ENCODE data around the gene PLPPR3.

DNA sequence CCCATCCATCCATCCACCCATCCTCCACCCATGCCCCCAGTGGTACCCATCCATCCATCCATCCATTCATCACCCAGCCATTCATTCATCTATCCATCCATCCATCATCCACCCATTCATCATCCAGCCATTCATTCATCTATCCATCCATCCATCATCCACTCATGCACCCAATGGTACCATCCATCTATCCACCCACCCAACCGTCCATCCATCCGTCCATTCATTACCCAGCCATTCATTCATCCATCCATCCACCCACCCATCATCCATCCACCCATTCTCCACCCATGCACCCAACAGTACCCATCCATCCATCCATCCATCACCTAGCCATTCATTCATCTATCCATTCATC is 5.3 kb downstream of the PLPPR3 start:
- TF ChIP-seq POLR2AphosphoS5 (IDR thresholded peaks at IDR 0.05; ENCODE audit: low read depth, low read length) (no peak), TCF7L2 (IDR thresholded peaks at IDR 0.05; ENCODE audit: low read depth, low read length) (no peak), SIN3A (IDR thresholded peaks at IDR 0.05; ENCODE audit: borderline replicate concordance, insufficient read depth, low read depth, low read length) (no peak)
- TF ChIP-seq, protein P1, sequence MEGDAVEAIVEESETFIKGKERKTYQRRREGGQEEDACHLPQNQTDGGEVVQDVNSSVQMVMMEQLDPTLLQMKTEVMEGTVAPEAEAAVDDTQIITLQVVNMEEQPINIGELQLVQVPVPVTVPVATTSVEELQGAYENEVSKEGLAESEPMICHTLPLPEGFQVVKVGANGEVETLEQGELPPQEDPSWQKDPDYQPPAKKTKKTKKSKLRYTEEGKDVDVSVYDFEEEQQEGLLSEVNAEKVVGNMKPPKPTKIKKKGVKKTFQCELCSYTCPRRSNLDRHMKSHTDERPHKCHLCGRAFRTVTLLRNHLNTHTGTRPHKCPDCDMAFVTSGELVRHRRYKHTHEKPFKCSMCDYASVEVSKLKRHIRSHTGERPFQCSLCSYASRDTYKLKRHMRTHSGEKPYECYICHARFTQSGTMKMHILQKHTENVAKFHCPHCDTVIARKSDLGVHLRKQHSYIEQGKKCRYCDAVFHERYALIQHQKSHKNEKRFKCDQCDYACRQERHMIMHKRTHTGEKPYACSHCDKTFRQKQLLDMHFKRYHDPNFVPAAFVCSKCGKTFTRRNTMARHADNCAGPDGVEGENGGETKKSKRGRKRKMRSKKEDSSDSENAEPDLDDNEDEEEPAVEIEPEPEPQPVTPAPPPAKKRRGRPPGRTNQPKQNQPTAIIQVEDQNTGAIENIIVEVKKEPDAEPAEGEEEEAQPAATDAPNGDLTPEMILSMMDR (IDR thresholded peaks at IDR 0.05) = no peak
